ENCODE results near the gene GARNL3. TPM values are rescaled to one million over a fixed set of nuclear protein-coding genes. Genes with fewer than 3 reads are reported as not detected.

Gene GARNL3
- total RNA-seq, 5 donors from 2014 or later (not counting 1 experiment from before 2014, with no cell fraction given): 3.3 to 5.7 (median 3.6) TPM

- 78% methylated on average over 2 of the region's 3 CpGs for WGBS (ENCODE audit: insufficient coverage)
- Histone ChIP-seq H3K4me1 (ENCODE audit: control insufficient read depth in 1 of 2, extremely low read depth in 1 of 2, insufficient read depth in 2 of 2, low read length in 2 of 2) (no peaks in the 10 kb centered on the region), H3K27ac (ENCODE audit: low read length) (no peak overlapping the region), H3K9me3 (no peaks in the 10 kb centered on the region), H3K36me3 (ENCODE audit: control insufficient read depth in 2 of 2, extremely low read depth in 1 of 2, insufficient read depth in 1 of 2, low read length in 1 of 2) (no peaks in the 10 kb centered on the region), H3K27me3 (replicated peaks in 1 of 2; ENCODE audit: control insufficient read depth in 2 of 2, extremely low read depth in 1 of 2, insufficient read depth in 2 of 2, low read length in 1 of 2) (peaks cover 0 to 5% of the 10 kb centered on the region in 2 experiments), H3K4me3 (ENCODE audit: control insufficient read depth in 1 of 2, extremely low read depth in 1 of 2, low read length in 1 of 2) (no peak overlapping the region)
- ATAC-seq (replicated peaks in 1 of 4): no peak
- no peak for DNase-seq
- Mint-ChIP-seq H3K27ac (no peak overlapping the region), H3K4me3 (no peak overlapping the region), H3K36me3 (no peaks in the 10 kb centered on the region), H3K9me3 (no peaks in the 10 kb centered on the region), H3K27me3 (peaks cover 2 to 12% of the 10 kb centered on the region in 2 donors), H3K4me1 (no peaks in the 10 kb centered on the region)
- ChIA-PET CTCF (no interaction called here), POLR2A (no interaction called here)
These were observed 36.4 kb downstream of the GARNL3 start for GRCh38 chr9:127300886-127301447.

GRCh38 chr9:127303830-127304229 lies 39.3 kb downstream of the GARNL3 start:
- H3K4me1 Mint-ChIP-seq: no peaks in the 10 kb centered on the region
- no peak for ATAC-seq (replicated peaks in 1 of 4)
- Histone ChIP-seq H3K9me3 (no peaks in the 10 kb centered on the region), H3K27ac (ENCODE audit: low read length) (no peak overlapping the region), H3K4me3 (ENCODE audit: control insufficient read depth in 1 of 2, extremely low read depth in 1 of 2, low read length in 1 of 2) (no peak overlapping the region), H3K27me3 (replicated peaks in 1 of 2; ENCODE audit: control insufficient read depth in 2 of 2, extremely low read depth in 1 of 2, insufficient read depth in 2 of 2, low read length in 1 of 2) (peaks cover 0 to 5% of the 10 kb centered on the region in 2 experiments), H3K4me1 (ENCODE audit: control insufficient read depth in 1 of 2, extremely low read depth in 1 of 2, insufficient read depth in 2 of 2, low read length in 2 of 2) (no peaks in the 10 kb centered on the region), H3K36me3 (ENCODE audit: control insufficient read depth in 2 of 2, extremely low read depth in 1 of 2, insufficient read depth in 1 of 2, low read length in 1 of 2) (no peaks in the 10 kb centered on the region)
- DNase-seq: no peak
- no peak overlapping the region for H3K27ac Mint-ChIP-seq
- H3K9me3 Mint-ChIP-seq: no peaks in the 10 kb centered on the region
- POLR2A ChIA-PET: no interaction called here
- no peaks in the 10 kb centered on the region for H3K36me3 Mint-ChIP-seq
- WGBS (ENCODE audit: insufficient coverage): no CpG with 5 or more reads among the region's 1 CpG
- H3K4me3 Mint-ChIP-seq: no peak overlapping the region
- CTCF ChIA-PET: no interaction called here
- H3K27me3 Mint-ChIP-seq: peaks cover 10 to 21% of the 10 kb centered on the region in 2 donors

- peaks cover 0 to 5% of the 10 kb centered on the region in 2 experiments for H3K27me3 ChIP-seq (replicated peaks in 1 of 2; ENCODE audit: control insufficient read depth in 2 of 2, extremely low read depth in 1 of 2, insufficient read depth in 2 of 2, low read length in 1 of 2)
- Mint-ChIP-seq H3K27ac (no peak overlapping the region), H3K9me3 (no peaks in the 10 kb centered on the region), H3K4me1 (no peaks in the 10 kb centered on the region), H3K36me3 (no peaks in the 10 kb centered on the region), H3K4me3 (no peak overlapping the region), H3K27me3 (peaks cover 10 to 30% of the 10 kb centered on the region in 2 donors)
- H3K27ac ChIP-seq (ENCODE audit: low read length): no peak overlapping the region
- no peaks in the 10 kb centered on the region for H3K4me1 ChIP-seq (ENCODE audit: control insufficient read depth in 1 of 2, extremely low read depth in 1 of 2, insufficient read depth in 2 of 2, low read length in 2 of 2)
- DNase-seq (no peak), ATAC-seq (replicated peaks in 1 of 4) (no peak)
- no CpG with 5 or more reads among the region's 1 CpG for WGBS (ENCODE audit: insufficient coverage)
- no peak overlapping the region for H3K4me3 ChIP-seq (ENCODE audit: control insufficient read depth in 1 of 2, extremely low read depth in 1 of 2, low read length in 1 of 2)
- CTCF ChIA-PET: no interaction called here
- POLR2A ChIA-PET: no interaction called here
- H3K9me3 ChIP-seq: no peaks in the 10 kb centered on the region
- H3K36me3 ChIP-seq (ENCODE audit: control insufficient read depth in 2 of 2, extremely low read depth in 1 of 2, insufficient read depth in 1 of 2, low read length in 1 of 2): no peaks in the 10 kb centered on the region
These were observed 40.7 kb downstream of the GARNL3 start for GRCh38 chr9:127305206-127305837.

GRCh38 chr9:127305838-127306226 lies 41.3 kb downstream of the GARNL3 start:
- no peak overlapping the region for H3K4me3 Mint-ChIP-seq
- ATAC-seq (replicated peaks in 1 of 4) (no peak), DNase-seq (no peak)
- ChIA-PET CTCF (no interaction called here), POLR2A (no interaction called here)
- H3K27ac Mint-ChIP-seq: no peak overlapping the region
- Histone ChIP-seq H3K27me3 (replicated peaks in 1 of 2; ENCODE audit: control insufficient read depth in 2 of 2, extremely low read depth in 1 of 2, insufficient read depth in 2 of 2, low read length in 1 of 2) (peaks cover 0 to 5% of the 10 kb centered on the region in 2 experiments), H3K4me1 (ENCODE audit: control insufficient read depth in 1 of 2, extremely low read depth in 1 of 2, insufficient read depth in 2 of 2, low read length in 2 of 2) (no peaks in the 10 kb centered on the region), H3K36me3 (ENCODE audit: control insufficient read depth in 2 of 2, extremely low read depth in 1 of 2, insufficient read depth in 1 of 2, low read length in 1 of 2) (no peaks in the 10 kb centered on the region), H3K9me3 (no peaks in the 10 kb centered on the region), H3K4me3 (ENCODE audit: control insufficient read depth in 1 of 2, extremely low read depth in 1 of 2, low read length in 1 of 2) (no peak overlapping the region), H3K27ac (ENCODE audit: low read length) (no peak overlapping the region)
- no peaks in the 10 kb centered on the region for H3K4me1 Mint-ChIP-seq
- no peaks in the 10 kb centered on the region for H3K36me3 Mint-ChIP-seq
- 88% methylated on average over 3 of the region's 4 CpGs for WGBS (ENCODE audit: insufficient coverage)
- peaks cover 10 to 30% of the 10 kb centered on the region in 2 donors for H3K27me3 Mint-ChIP-seq
- H3K9me3 Mint-ChIP-seq: no peaks in the 10 kb centered on the region

GRCh38 chr9:127307802-127308201 lies 43.2 kb downstream of the GARNL3 start:
- Mint-ChIP-seq H3K4me1 (no peaks in the 10 kb centered on the region), H3K36me3 (no peaks in the 10 kb centered on the region), H3K27me3 (peaks cover 10 to 35% of the 10 kb centered on the region in 2 donors), H3K9me3 (no peaks in the 10 kb centered on the region), H3K4me3 (no peak overlapping the region), H3K27ac (no peak overlapping the region)
- ChIA-PET CTCF (no interaction called here), POLR2A (no interaction called here)
- H3K4me1 ChIP-seq (ENCODE audit: control insufficient read depth in 1 of 2, extremely low read depth in 1 of 2, insufficient read depth in 2 of 2, low read length in 2 of 2): no peaks in the 10 kb centered on the region
- WGBS (ENCODE audit: insufficient coverage): no CpG with 5 or more reads among the region's 2 CpGs
- H3K36me3 ChIP-seq (ENCODE audit: control insufficient read depth in 2 of 2, extremely low read depth in 1 of 2, insufficient read depth in 1 of 2, low read length in 1 of 2): no peaks in the 10 kb centered on the region
- H3K9me3 ChIP-seq: no peaks in the 10 kb centered on the region
- H3K27ac ChIP-seq (ENCODE audit: low read length): no peak overlapping the region
- DNase-seq (no peak), ATAC-seq (replicated peaks in 1 of 4) (no peak)
- peaks cover 0 to 5% of the 10 kb centered on the region in 2 experiments for H3K27me3 ChIP-seq (replicated peaks in 1 of 2; ENCODE audit: control insufficient read depth in 2 of 2, extremely low read depth in 1 of 2, insufficient read depth in 2 of 2, low read length in 1 of 2)
- no peak overlapping the region for H3K4me3 ChIP-seq (ENCODE audit: control insufficient read depth in 1 of 2, extremely low read depth in 1 of 2, low read length in 1 of 2)

- no peak overlapping the region for H3K27ac ChIP-seq (ENCODE audit: low read length)
- POLR2A ChIA-PET: no interaction called here
These were observed 44.3 kb downstream of the GARNL3 start for GRCh38 chr9:127308652-127309434.

More at GRCh38 chr9:127308652-127309434, 44.3 kb downstream of the GARNL3 start:
- WGBS (ENCODE audit: insufficient coverage): no CpG with 5 or more reads among the region's 3 CpGs
- Mint-ChIP-seq H3K27me3 (peaks cover 10 to 36% of the 10 kb centered on the region in 2 donors), H3K27ac (no peak overlapping the region), H3K9me3 (no peaks in the 10 kb centered on the region), H3K36me3 (no peaks in the 10 kb centered on the region), H3K4me1 (no peaks in the 10 kb centered on the region), H3K4me3 (no peak overlapping the region)
- H3K36me3 ChIP-seq (ENCODE audit: control insufficient read depth in 2 of 2, extremely low read depth in 1 of 2, insufficient read depth in 1 of 2, low read length in 1 of 2): no peaks in the 10 kb centered on the region
- DNase-seq (no peak), ATAC-seq (replicated peaks in 1 of 4) (no peak)
- no peak overlapping the region for H3K4me3 ChIP-seq (ENCODE audit: control insufficient read depth in 1 of 2, extremely low read depth in 1 of 2, low read length in 1 of 2)
- H3K4me1 ChIP-seq (ENCODE audit: control insufficient read depth in 1 of 2, extremely low read depth in 1 of 2, insufficient read depth in 2 of 2, low read length in 2 of 2): no peaks in the 10 kb centered on the region
- CTCF ChIA-PET: interaction anchor here in 1 of 2 donors (0.6 kb wide), 1 partner anchor 65 kb away, joined by 3 read pairs; no protein-coding TSS in a partner anchor
- no peaks in the 10 kb centered on the region for H3K9me3 ChIP-seq
- peaks cover 0 to 5% of the 10 kb centered on the region in 2 experiments for H3K27me3 ChIP-seq (replicated peaks in 1 of 2; ENCODE audit: control insufficient read depth in 2 of 2, extremely low read depth in 1 of 2, insufficient read depth in 2 of 2, low read length in 1 of 2)
